ENCODE data around the gene SPOCK3.

The SPOCK3 gene

DNA sequence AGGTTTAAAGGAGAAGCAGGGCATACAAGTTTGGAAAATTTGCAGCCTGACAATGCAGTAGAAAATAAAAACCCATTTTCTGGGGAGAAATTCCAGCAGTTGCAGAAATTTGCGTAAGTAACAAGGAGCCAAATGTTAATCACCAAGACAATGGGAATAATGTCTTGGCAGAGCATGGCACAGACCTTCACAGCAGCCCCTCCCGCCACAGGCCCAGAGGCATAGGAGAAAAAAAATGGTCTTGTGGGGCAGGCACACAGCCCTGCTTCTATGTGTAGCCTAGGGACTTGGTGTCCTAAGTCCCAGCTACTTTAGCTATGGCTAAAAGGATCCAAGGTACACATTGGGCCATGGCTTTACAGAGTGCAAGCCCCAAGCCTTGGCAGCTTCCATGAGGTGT, 65.7 kb downstream of the SPOCK3 start:
- Histone ChIP-seq H3K36me3 (ENCODE audit: control insufficient read depth, low read depth, low read length) (no peaks in the 10 kb centered on the region), H3K27ac (ENCODE audit: low read length) (no peak overlapping the region), H3K9ac (ENCODE audit: low read length) (no peak overlapping the region), H3K4me1 (ENCODE audit: control insufficient read depth, low read depth, low read length) (no peaks in the 10 kb centered on the region), H3K9me3 (ENCODE audit: control insufficient read depth, low read depth, low read length) (no peaks in the 10 kb centered on the region), H3K27me3 (ENCODE audit: control insufficient read depth, insufficient read depth, low read length) (no peaks in the 10 kb centered on the region), H3K4me3 (ENCODE audit: low read length) (no peak overlapping the region)

DNA sequence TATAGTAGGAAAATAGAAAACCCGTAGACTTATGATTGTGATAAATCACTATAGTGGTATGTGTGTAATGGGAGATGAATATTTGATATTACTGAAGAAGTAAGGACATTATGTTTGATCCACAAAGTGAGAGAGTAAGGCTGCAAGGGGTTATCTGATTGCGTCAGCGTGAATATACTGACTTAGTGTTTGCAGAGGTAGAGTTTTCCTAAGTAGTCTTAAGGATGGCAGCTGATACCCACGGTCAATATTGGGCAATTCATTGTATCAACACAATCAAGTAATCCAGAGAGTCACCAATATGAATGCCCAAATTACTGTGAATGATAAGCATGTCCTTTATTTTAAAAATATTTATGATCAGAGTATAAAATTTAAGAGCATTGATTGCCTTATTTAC, 83.7 kb downstream of the SPOCK3 start:
- Histone ChIP-seq H3K27me3 (ENCODE audit: control insufficient read depth, insufficient read depth, low read length) (no peaks in the 10 kb centered on the region), H3K9me3 (ENCODE audit: control insufficient read depth, low read depth, low read length) (no peaks in the 10 kb centered on the region), H3K9ac (ENCODE audit: low read length) (no peak overlapping the region), H3K4me1 (ENCODE audit: control insufficient read depth, low read depth, low read length) (no peaks in the 10 kb centered on the region), H3K27ac (ENCODE audit: low read length) (no peak overlapping the region), H3K4me3 (ENCODE audit: low read length) (no peak overlapping the region), H3K36me3 (ENCODE audit: control insufficient read depth, low read depth, low read length) (no peaks in the 10 kb centered on the region)

DNA sequence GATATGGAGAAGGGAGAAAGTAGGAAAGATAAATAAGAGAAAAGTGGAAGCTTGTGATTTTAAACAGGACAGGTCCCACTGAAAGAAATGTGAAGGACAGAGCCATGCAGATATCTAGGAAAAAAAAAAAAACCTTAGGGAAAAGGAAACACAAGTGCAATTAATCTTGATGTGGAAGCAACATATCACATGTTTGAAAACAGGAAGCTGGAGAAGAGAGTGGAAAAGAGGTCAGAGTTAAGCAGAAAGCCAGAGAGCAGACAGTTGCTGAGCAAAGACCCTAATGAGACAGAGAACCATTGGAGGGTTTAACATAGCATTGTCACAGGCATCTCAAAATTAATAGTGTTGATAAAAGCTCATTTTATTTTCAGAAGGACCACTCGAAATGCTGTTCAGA, 89.7 kb downstream of the SPOCK3 start:
- H3K9ac ChIP-seq (ENCODE audit: low read length), result no peak overlapping the region
- no peak overlapping the region for H3K4me3 ChIP-seq (ENCODE audit: low read length)
- H3K4me1 ChIP-seq (ENCODE audit: control insufficient read depth, low read depth, low read length), result no peaks in the 10 kb centered on the region
- H3K27ac ChIP-seq (ENCODE audit: low read length), result no peak overlapping the region
- no peaks in the 10 kb centered on the region for H3K9me3 ChIP-seq (ENCODE audit: control insufficient read depth, low read depth, low read length)
- H3K27me3 ChIP-seq (ENCODE audit: control insufficient read depth, insufficient read depth, low read length), result no peaks in the 10 kb centered on the region
- no peaks in the 10 kb centered on the region for H3K36me3 ChIP-seq (ENCODE audit: control insufficient read depth, low read depth, low read length)

DNA sequence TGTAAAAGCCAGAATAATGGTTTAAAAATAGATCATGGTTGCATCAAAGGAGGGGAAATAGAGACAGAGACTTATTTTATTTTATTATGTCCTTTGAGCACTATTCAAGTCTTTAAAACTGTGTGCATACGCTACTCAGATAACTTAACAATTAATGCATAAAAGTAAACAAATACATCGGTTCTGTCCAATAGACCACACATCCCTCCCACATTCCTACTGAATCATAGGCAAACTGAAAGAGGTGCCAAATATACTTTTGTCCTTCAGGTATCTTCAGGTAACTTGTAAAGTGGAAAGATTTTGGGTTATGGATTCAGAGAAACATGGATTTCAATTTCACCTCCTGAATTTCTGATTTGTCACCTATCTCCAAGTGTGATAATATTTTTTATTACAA, 91.3 kb downstream of the SPOCK3 start:
- Histone ChIP-seq H3K9ac (ENCODE audit: low read length) (no peak overlapping the region), H3K9me3 (ENCODE audit: control insufficient read depth, low read depth, low read length) (no peaks in the 10 kb centered on the region)

DNA sequence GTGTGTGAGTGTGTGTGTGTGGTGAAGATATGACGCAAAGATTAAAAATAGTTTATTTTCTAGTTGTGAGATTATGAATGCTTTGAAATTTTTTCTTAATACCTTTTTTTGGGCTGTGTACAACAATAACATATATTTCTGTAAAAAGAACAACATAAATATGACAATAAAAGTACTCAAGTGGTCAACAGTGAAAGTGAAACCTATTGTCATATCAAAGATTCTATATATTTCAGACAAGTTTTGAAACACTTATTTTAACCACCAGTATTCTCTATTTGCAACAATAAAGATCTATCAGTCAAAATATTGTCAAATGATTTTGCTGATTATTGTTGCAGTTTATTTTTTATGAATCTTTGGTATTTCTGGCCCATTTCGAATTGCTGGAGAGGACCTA, 98.0 kb downstream of the SPOCK3 start:
- Histone ChIP-seq H3K4me3 (ENCODE audit: low read length) (no peak overlapping the region), H3K27me3 (ENCODE audit: control insufficient read depth, insufficient read depth, low read length) (no peaks in the 10 kb centered on the region), H3K36me3 (ENCODE audit: control insufficient read depth, low read depth, low read length) (no peaks in the 10 kb centered on the region), H3K27ac (ENCODE audit: low read length) (no peak overlapping the region), H3K4me1 (ENCODE audit: control insufficient read depth, low read depth, low read length) (no peaks in the 10 kb centered on the region), H3K9me3 (ENCODE audit: control insufficient read depth, low read depth, low read length) (no peaks in the 10 kb centered on the region), H3K9ac (ENCODE audit: low read length) (no peak overlapping the region)

More for the DNA sequence above, 91.3 kb downstream of the SPOCK3 start:
- H3K4me1 ChIP-seq (ENCODE audit: control insufficient read depth, low read depth, low read length), result no peaks in the 10 kb centered on the region
- no peak overlapping the region for H3K27ac ChIP-seq (ENCODE audit: low read length)
- no peaks in the 10 kb centered on the region for H3K36me3 ChIP-seq (ENCODE audit: control insufficient read depth, low read depth, low read length)
- H3K27me3 ChIP-seq (ENCODE audit: control insufficient read depth, insufficient read depth, low read length), result no peaks in the 10 kb centered on the region
- H3K4me3 ChIP-seq (ENCODE audit: low read length), result no peak overlapping the region

DNA sequence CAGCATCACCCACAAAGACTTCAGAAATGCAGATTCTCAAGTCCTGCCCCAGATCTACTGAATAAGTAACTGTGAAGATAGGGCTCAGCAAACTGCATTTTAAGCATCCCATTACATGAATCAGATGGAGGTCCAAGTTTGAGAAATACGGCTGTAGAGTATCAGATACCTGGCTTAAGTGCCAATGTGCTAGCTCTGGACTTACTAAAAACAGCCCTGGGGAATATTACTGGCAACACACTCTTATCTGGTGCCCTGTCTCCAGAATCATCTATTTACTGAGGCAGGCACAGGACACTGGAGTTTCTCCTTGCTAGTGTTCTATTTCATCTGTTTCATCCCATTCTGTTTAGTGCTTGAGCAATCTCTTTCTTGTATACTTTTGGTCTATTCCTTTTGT, 105.1 kb downstream of the SPOCK3 start:
- Histone ChIP-seq H3K27me3 (ENCODE audit: control insufficient read depth, insufficient read depth, low read length) (no peaks in the 10 kb centered on the region), H3K4me1 (ENCODE audit: control insufficient read depth, low read depth, low read length) (no peaks in the 10 kb centered on the region), H3K27ac (ENCODE audit: low read length) (no peak overlapping the region), H3K4me3 (ENCODE audit: low read length) (no peak overlapping the region), H3K9ac (ENCODE audit: low read length) (no peak overlapping the region), H3K36me3 (ENCODE audit: control insufficient read depth, low read depth, low read length) (no peaks in the 10 kb centered on the region), H3K9me3 (ENCODE audit: control insufficient read depth, low read depth, low read length) (no peaks in the 10 kb centered on the region)

DNA sequence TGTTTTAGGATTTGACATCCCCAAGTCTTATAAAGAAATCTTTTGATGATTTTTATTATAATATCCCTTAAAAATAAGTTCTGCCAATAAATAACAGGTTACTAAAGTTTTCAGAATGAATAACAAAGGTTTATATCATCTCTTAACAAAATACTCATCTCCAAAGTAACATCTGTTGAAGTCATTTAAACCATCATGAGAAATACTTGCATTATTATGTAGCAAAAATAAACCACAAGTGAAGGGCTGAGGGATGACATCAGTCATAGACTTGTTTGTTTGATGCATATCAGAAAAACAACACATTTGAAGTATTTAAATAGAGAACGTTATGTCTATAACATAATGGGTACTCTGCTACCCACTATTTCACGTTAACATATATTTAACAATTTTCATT, 114.9 kb downstream of the SPOCK3 start:
- H3K36me3 ChIP-seq (ENCODE audit: control insufficient read depth, low read depth, low read length), result no peaks in the 10 kb centered on the region
- no peak overlapping the region for H3K9ac ChIP-seq (ENCODE audit: low read length)
- H3K27me3 ChIP-seq (ENCODE audit: control insufficient read depth, insufficient read depth, low read length), result no peaks in the 10 kb centered on the region
- H3K27ac ChIP-seq (ENCODE audit: low read length), result no peak overlapping the region
- no peaks in the 10 kb centered on the region for H3K4me1 ChIP-seq (ENCODE audit: control insufficient read depth, low read depth, low read length)
- H3K9me3 ChIP-seq (ENCODE audit: control insufficient read depth, low read depth, low read length), result no peaks in the 10 kb centered on the region
- no peak overlapping the region for H3K4me3 ChIP-seq (ENCODE audit: low read length)

DNA sequence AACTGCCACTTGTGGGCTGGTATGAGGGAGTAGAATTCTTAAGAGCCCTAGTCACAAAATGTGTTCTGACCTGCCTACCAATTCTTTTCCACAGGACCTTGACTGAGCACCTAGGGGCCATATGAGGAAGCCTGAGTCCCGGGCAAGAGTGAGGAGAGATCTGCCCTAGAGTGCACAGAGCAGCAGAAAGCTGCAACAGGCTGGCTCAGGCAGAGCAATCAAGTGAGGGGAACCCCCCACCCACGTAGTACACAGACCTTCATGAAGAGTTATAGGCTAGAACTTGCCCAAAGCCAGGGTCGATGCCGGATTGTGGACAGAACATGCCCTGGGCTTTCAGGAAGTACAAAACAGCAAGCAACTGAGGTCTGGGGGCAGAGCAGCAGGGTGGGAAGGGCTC, 117.0 kb downstream of the SPOCK3 start:
- no peak overlapping the region for H3K9ac ChIP-seq (ENCODE audit: low read length)
- H3K9me3 ChIP-seq (ENCODE audit: control insufficient read depth, low read depth, low read length), result no peaks in the 10 kb centered on the region
- no peak overlapping the region for H3K27ac ChIP-seq (ENCODE audit: low read length)
- no peaks in the 10 kb centered on the region for H3K4me1 ChIP-seq (ENCODE audit: control insufficient read depth, low read depth, low read length)
- no peak overlapping the region for H3K4me3 ChIP-seq (ENCODE audit: low read length)
- H3K36me3 ChIP-seq (ENCODE audit: control insufficient read depth, low read depth, low read length), result no peaks in the 10 kb centered on the region
- H3K27me3 ChIP-seq (ENCODE audit: control insufficient read depth, insufficient read depth, low read length), result no peaks in the 10 kb centered on the region

DNA sequence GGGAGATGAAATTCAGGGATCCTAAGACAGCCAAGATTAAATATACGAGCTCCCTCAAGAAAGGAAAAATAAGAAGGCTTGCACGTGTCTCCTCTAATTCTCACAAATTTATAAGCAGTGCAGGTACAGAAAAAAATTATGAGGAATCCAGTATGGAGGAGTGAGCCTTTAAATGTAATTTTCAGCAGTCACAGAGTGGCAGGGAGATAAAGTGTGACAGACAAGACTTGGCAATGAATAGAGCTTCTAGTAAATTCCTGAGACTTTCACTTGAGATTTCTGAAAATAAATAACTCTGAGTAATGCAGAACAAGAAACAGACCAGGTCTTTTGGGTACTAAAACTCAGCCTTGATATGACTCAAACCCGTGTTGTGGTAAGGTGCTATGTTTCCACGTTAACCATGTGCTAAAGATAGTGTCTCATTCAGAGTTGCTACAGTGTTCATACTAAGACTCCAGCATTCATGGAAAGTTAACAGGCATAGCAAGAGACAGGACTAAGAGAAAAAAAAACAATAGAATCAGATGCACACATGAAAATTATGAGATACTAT, 119.8 kb downstream of the SPOCK3 start:
- no peak overlapping the region for H3K9ac ChIP-seq (ENCODE audit: low read length)
- no peak overlapping the region for H3K27ac ChIP-seq (ENCODE audit: low read length)
- no peaks in the 10 kb centered on the region for H3K36me3 ChIP-seq (ENCODE audit: control insufficient read depth, low read depth, low read length)
- no peaks in the 10 kb centered on the region for H3K27me3 ChIP-seq (ENCODE audit: control insufficient read depth, insufficient read depth, low read length)
- H3K9me3 ChIP-seq (ENCODE audit: control insufficient read depth, low read depth, low read length), result no peaks in the 10 kb centered on the region
- H3K4me1 ChIP-seq (ENCODE audit: control insufficient read depth, low read depth, low read length), result no peaks in the 10 kb centered on the region
- no peak overlapping the region for H3K4me3 ChIP-seq (ENCODE audit: low read length)

DNA sequence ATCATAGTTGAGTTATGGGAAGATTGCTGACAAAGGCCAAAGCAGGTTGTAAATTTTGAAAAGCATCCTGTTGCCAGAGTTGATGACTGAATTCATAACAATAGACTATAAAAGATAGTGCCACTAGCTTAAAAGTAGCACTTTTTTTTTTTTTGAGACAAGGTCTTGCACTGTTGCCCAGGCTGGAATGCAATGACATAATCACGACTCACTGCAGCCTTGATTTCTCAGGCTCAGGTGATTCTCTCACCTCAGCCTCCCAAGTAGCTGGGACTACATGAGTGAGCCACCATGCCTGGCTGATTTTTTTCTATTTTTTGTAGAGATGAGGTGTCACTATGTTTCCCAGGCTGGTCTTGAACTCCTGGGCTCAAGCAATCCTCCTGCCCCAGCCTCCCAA, 122.7 kb downstream of the SPOCK3 start:
- Histone ChIP-seq H3K4me1 (ENCODE audit: control insufficient read depth, low read depth, low read length) (no peaks in the 10 kb centered on the region), H3K4me3 (ENCODE audit: low read length) (no peak overlapping the region), H3K9ac (ENCODE audit: low read length) (no peak overlapping the region), H3K36me3 (ENCODE audit: control insufficient read depth, low read depth, low read length) (no peaks in the 10 kb centered on the region), H3K27ac (ENCODE audit: low read length) (no peak overlapping the region), H3K9me3 (ENCODE audit: control insufficient read depth, low read depth, low read length) (no peaks in the 10 kb centered on the region), H3K27me3 (ENCODE audit: control insufficient read depth, insufficient read depth, low read length) (no peaks in the 10 kb centered on the region)

DNA sequence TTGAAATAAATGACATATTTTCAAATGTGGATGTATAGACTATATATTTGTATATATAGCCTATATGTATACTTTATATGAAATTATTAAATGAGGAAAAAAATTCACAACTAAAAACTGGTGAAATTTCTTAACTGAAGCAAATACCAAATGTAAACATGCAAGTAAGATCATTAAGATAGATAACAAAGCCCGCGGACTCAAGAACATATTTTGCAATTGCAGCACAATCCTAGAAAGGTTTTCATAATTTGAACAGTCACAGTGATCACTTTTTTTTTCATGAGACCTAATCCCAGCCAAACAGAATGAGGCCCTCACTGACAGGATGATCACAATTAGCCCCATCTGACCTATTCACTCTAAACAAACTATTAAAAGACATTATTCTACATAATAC, 123.2 kb downstream of the SPOCK3 start:
- Histone ChIP-seq H3K27ac (ENCODE audit: low read length) (no peak overlapping the region), H3K4me1 (ENCODE audit: control insufficient read depth, low read depth, low read length) (no peaks in the 10 kb centered on the region), H3K27me3 (ENCODE audit: control insufficient read depth, insufficient read depth, low read length) (no peaks in the 10 kb centered on the region), H3K9me3 (ENCODE audit: control insufficient read depth, low read depth, low read length) (no peaks in the 10 kb centered on the region), H3K9ac (ENCODE audit: low read length) (no peak overlapping the region), H3K4me3 (ENCODE audit: low read length) (no peak overlapping the region), H3K36me3 (ENCODE audit: control insufficient read depth, low read depth, low read length) (no peaks in the 10 kb centered on the region)

DNA sequence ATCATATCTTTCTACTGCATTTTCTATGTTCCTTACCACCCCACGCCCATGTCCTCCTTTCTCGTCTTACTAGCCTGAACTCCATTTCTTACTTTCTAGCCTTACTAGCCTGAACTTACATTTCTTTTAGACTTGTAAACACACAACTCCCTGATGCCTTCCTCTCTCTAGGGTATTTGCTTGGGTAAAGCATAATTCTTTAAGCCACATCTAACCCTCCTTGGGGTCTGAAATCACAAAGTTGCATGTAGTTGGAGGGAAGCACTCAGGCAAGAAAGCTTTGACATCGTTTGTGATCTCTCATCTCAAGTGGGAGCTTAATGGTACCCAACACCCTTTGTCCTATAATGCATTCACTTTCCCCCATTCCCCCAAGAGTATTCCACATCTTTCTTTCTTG, 124.4 kb downstream of the SPOCK3 start:
- Histone ChIP-seq H3K4me3 (ENCODE audit: low read length) (no peak overlapping the region), H3K27me3 (ENCODE audit: control insufficient read depth, insufficient read depth, low read length) (no peaks in the 10 kb centered on the region), H3K4me1 (ENCODE audit: control insufficient read depth, low read depth, low read length) (no peaks in the 10 kb centered on the region), H3K9me3 (ENCODE audit: control insufficient read depth, low read depth, low read length) (no peaks in the 10 kb centered on the region), H3K36me3 (ENCODE audit: control insufficient read depth, low read depth, low read length) (no peaks in the 10 kb centered on the region), H3K27ac (ENCODE audit: low read length) (no peak overlapping the region), H3K9ac (ENCODE audit: low read length) (no peak overlapping the region)

Data from iPS-18a (cell line).